DND-41 (cell line): ENCODE data around the gene FBXL15.

Experiments used
- ATAC-seq: fragments of 200-7000 bp; cut with Tn5 transposase; 3 replicates; pipeline ENCODE4 v1.9.1; 2021; ENCODE audit warnings: low read depth; ENCODE audit not compliant: insufficient read depth
- DNase-seq: peaks from one replicate; pipeline ENCODE4 v3.0.0-alpha.2; 2020
- H2AFZ ChIP-seq: 2 replicates; pipeline ENCODE4 v1.6.0; 2012; ENCODE audit warnings: low read depth, low read length
- H3K27ac ChIP-seq: 2 replicates; pipeline ENCODE4 v1.5.1; 2012; ENCODE audit warnings: low read length, inconsistent platforms
- H3K27me3 ChIP-seq: fragments of 200-600 bp; sonication (generic); 2 replicates; pipeline ENCODE4 v1.6.0; 2012; ENCODE audit warnings: low read length, mild to moderate bottlenecking, inconsistent platforms; ENCODE audit not compliant: insufficient read depth, poor library complexity
- H3K36me3 ChIP-seq: 2 replicates; pipeline ENCODE4 v1.5.1; 2012; ENCODE audit warnings: low read length, inconsistent platforms; ENCODE audit not compliant: insufficient read depth
- H3K4me1 ChIP-seq: 2 replicates; pipeline ENCODE4 v1.5.1; 2012; ENCODE audit warnings: mild to moderate bottlenecking, low read length; ENCODE audit not compliant: insufficient read depth
- H3K4me2 ChIP-seq: 2 replicates; pipeline ENCODE4 v1.6.0; 2012; ENCODE audit warnings: mild to moderate bottlenecking, moderate library complexity, low read length, inconsistent platforms; ENCODE audit not compliant: insufficient read depth
- H3K4me3 ChIP-seq, 2 experiments: fragments of 200-600 bp in 1 of 2; shearing (Covaris generic) in 1 of 2; 2 replicates each; pipeline ENCODE4 v1.5.1; 2012 to 2016; ENCODE audit warnings: inconsistent platforms in 2 of 2, low read length in 2 of 2, mild to moderate bottlenecking in 2 of 2, low read depth in 1 of 2, moderate library complexity in 1 of 2
- H3K79me2 ChIP-seq: 2 replicates; pipeline ENCODE4 v1.6.0; 2012; ENCODE audit warnings: low read length, inconsistent platforms; ENCODE audit not compliant: insufficient read depth
- H3K9ac ChIP-seq: 2 replicates; pipeline ENCODE4 v1.6.0; 2012; ENCODE audit warnings: low read depth, mild to moderate bottlenecking, inconsistent platforms, low read length, moderate library complexity
- H3K9me3 ChIP-seq: 2 replicates; pipeline ENCODE4 v1.5.1; 2012; ENCODE audit warnings: low read length, moderate library complexity, mild to moderate bottlenecking, inconsistent platforms; ENCODE audit not compliant: insufficient read depth, severe bottlenecking
- H4K20me1 ChIP-seq: 2 replicates; pipeline ENCODE4 v1.6.0; 2012; ENCODE audit warnings: low read length; ENCODE audit not compliant: insufficient read depth
- EZH2 ChIP-seq: IDR thresholded peaks from 3 replicates; pipeline ENCODE4 v1.6.1; 2012; ENCODE audit warnings: borderline replicate concordance, low read depth, mild to moderate bottlenecking, moderate library complexity, low read length, inconsistent platforms; ENCODE audit not compliant: severe bottlenecking
- TF ChIP-seq, protein P1 (sequence below): IDR thresholded peaks from 2 replicates; pipeline ENCODE4 v1.5.1; 2012; ENCODE audit warnings: borderline replicate concordance, low read length, moderate library complexity, mild to moderate bottlenecking; ENCODE audit not compliant: poor library complexity, severe bottlenecking; ENCODE audit errors: extremely low read depth

Gene FBXL15

DNA sequence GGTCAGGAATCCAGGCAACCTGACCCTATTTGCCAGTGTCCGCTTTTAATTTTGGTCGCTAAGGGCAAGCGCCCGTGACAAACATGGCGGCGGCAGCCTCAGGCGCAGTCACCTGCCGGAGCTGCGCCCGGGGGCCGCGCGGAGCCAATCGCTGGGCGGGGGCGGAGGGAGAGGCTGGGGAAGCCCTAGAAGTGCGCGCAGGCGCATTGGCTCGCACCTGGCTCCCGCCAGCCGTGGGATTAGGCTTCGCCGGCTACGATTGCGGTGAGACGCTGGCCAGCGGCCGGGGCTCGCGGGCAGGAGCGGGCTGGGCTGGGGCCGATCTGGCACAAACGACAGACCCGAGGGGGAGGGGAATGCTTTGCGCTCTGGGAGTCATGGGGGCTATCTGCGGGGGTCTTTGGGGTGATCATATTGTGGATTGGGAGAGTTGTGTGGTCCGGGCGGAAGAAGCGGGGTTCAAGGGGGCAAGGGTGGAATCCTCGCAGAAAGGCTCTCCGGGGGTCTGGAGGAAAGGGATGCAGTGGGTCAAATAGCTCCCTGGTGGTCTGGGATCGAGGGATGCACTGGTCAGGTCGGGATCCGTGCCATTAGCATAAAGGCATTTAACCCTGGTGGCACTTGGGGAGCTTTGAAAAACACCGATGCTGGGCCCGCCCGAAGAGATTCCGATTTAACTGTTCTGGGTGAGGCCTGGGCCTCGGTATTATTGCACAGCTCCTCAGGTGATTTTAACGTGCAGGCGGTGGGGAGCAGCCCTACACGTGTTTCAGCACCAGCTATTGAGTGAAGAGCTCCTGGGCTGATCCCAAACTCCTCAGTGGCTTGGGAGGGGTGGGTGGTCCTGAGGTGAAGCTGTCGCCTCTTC is 40.8 kb downstream of the FBXL15 start:
- peak overlapping the region; percentile 63 for H3K9ac ChIP-seq
- H3K27me3 ChIP-seq = no peaks in the 10 kb centered on the region
- peaks cover 5% of the 10 kb centered on the region; the same call in 1 of the 2 replicates for H3K79me2 ChIP-seq
- no peaks in the 10 kb centered on the region for H3K9me3 ChIP-seq
- peak overlapping the region; percentile 39 to 62; a peak in 3 of 4 replicates for H3K4me3 ChIP-seq
- H3K4me2 ChIP-seq = peak overlapping the region; percentile 76
- ATAC-seq = peak; percentile 96
- H3K27ac ChIP-seq = peak overlapping the region; percentile 64
- no peaks in the 10 kb centered on the region for H3K36me3 ChIP-seq
- no peaks in the 10 kb centered on the region for H4K20me1 ChIP-seq
- peaks cover 27% of the 10 kb centered on the region for H3K4me1 ChIP-seq
- DNase-seq = peak; percentile 88
- TF ChIP-seq, protein P1, sequence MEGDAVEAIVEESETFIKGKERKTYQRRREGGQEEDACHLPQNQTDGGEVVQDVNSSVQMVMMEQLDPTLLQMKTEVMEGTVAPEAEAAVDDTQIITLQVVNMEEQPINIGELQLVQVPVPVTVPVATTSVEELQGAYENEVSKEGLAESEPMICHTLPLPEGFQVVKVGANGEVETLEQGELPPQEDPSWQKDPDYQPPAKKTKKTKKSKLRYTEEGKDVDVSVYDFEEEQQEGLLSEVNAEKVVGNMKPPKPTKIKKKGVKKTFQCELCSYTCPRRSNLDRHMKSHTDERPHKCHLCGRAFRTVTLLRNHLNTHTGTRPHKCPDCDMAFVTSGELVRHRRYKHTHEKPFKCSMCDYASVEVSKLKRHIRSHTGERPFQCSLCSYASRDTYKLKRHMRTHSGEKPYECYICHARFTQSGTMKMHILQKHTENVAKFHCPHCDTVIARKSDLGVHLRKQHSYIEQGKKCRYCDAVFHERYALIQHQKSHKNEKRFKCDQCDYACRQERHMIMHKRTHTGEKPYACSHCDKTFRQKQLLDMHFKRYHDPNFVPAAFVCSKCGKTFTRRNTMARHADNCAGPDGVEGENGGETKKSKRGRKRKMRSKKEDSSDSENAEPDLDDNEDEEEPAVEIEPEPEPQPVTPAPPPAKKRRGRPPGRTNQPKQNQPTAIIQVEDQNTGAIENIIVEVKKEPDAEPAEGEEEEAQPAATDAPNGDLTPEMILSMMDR = no peak
- no peak for TF ChIP-seq EZH2
- peak overlapping the region; percentile 95 for H2AFZ ChIP-seq

DNA sequence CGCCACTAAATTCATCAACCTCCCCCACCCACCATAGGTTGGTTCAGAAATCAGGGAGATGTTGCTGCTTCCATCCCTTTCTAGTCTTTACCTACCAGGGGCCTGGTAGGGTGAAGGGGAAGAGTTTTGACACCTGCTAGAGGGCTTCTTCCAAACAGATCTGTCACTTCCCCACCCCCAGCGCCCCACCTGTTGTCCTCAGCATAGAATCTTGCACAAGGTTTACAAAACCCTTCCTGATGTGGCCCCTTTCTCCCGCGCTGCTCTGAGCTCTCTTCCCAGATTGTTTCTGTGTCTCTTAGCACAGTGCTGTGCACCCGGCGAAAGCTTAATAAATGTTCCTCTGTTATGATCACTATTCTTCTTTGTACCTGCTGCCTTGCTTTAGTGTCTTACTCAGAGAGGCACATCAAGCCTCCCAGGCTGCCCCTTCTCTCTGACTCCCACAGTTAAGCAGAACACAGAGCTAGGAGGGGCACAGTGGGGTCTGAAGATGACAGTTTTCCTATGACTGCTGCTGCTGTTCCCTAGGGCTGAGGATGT is 41.9 kb downstream of the FBXL15 start:
- peak overlapping the region; percentile 76 for H3K4me2 ChIP-seq
- no peaks in the 10 kb centered on the region for H4K20me1 ChIP-seq
- TF ChIP-seq, protein P1 = no peak
- no peak for TF ChIP-seq EZH2
- ATAC-seq = no peak
- H3K79me2 ChIP-seq = peaks cover 5% of the 10 kb centered on the region; the same call in 1 of the 2 replicates
- H3K27ac ChIP-seq = no peak overlapping the region
- H2AFZ ChIP-seq = no peak overlapping the region
- peaks cover 27% of the 10 kb centered on the region for H3K4me1 ChIP-seq
- no peaks in the 10 kb centered on the region for H3K36me3 ChIP-seq
- no peak overlapping the region for H3K9ac ChIP-seq
- no peak overlapping the region for H3K4me3 ChIP-seq
- no peaks in the 10 kb centered on the region for H3K9me3 ChIP-seq
- no peak for DNase-seq
- H3K27me3 ChIP-seq = no peaks in the 10 kb centered on the region

DNA sequence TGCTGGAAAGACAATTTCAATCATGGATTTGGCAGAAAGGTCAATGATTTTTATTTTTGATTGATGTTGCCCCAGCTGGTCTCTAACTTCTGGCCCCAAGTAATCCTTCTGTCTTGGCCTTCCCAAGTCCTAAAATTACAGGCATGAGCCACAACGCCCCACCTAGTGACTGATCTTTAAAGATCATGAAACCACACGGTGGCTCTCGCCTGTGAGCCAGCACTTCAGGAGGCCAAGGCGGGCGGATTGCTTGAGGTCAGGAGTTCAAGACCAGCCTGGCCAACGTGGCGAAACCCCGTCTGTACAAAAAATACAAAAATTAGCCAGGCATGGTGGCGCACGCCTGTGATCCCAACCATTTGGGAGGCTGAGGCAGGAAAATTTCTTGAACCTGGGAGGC is 43.3 kb downstream of the FBXL15 start:
- no peaks in the 10 kb centered on the region for H4K20me1 ChIP-seq
- H3K27me3 ChIP-seq = no peaks in the 10 kb centered on the region
- peaks cover 5% of the 10 kb centered on the region; the same call in 1 of the 2 replicates for H3K79me2 ChIP-seq
- no peak overlapping the region for H2AFZ ChIP-seq
- H3K9me3 ChIP-seq = no peaks in the 10 kb centered on the region
- no peak overlapping the region for H3K4me2 ChIP-seq
- peaks cover 27% of the 10 kb centered on the region for H3K4me1 ChIP-seq
- H3K27ac ChIP-seq = no peak overlapping the region
- ATAC-seq (no peak), DNase-seq (no peak)
- no peak overlapping the region for H3K9ac ChIP-seq
- H3K36me3 ChIP-seq = no peaks in the 10 kb centered on the region
- H3K4me3 ChIP-seq = no peak overlapping the region
- TF ChIP-seq, protein P1 = no peak
- TF ChIP-seq EZH2 = no peak
